Panc1 (cell line): ENCODE results near the gene HNF1A. TPM values are rescaled to one million over a fixed set of nuclear protein-coding genes. Genes with fewer than 3 reads are reported as not detected.

Source experiments
- ATAC-seq: fragments of 200-7000 bp; cut with Tn5 transposase; 2 replicates; pipeline ENCODE4 v1.9.1; 2020; ENCODE audit warnings: mild to moderate bottlenecking, moderate library complexity
- BruUV-seq: library from RNA; stranded (reverse); fragments of 400-500 nt; replicated peaks from 2 replicates; lab custom pipeline; 2021; lab: Mats Ljungman, UMichigan
- CTCF ChIA-PET: fragments of 300-600 bp; sonication (Branson Sonifier 250); formaldehyde crosslinking; loops from one replicate; lab custom pipeline; 2022; ENCODE audit warnings: antibody characterized with exemption; lab: Charles Lee
- POLR2A ChIA-PET: fragments of 300-600 bp; sonication (Branson Sonifier 250); formaldehyde crosslinking; loops from one replicate; lab custom pipeline; 2022; ENCODE audit warnings: antibody characterized with exemption; lab: Charles Lee
- DNase-seq: peaks from one replicate; pipeline ENCODE4 v3.0.0-alpha.2; 2010; ENCODE audit warnings: low read depth, low spot score
- H3K27ac ChIP-seq: 2 replicates; pipeline ENCODE4 v1.5.1; 2011; ENCODE audit warnings: mild to moderate bottlenecking, low read length, inconsistent platforms
- H3K27me3 ChIP-seq: fragments of 200-500 bp; sonication (Bioruptor generic); 2 replicates; pipeline ENCODE4 v1.6.0; 2014; ENCODE audit warnings: low read length, inconsistent platforms; ENCODE audit not compliant: control insufficient read depth, insufficient read depth
- H3K36me3 ChIP-seq: fragments of 200-500 bp; sonication (Bioruptor generic); 2 replicates; pipeline ENCODE4 v1.5.1; 2014; ENCODE audit warnings: inconsistent platforms, mild to moderate bottlenecking, low read length, moderate library complexity; ENCODE audit not compliant: control insufficient read depth, insufficient read depth
- H3K4me1 ChIP-seq: 2 replicates; pipeline ENCODE4 v1.5.1; 2011; ENCODE audit warnings: inconsistent platforms, mild to moderate bottlenecking, low read length, moderate library complexity; ENCODE audit not compliant: control insufficient read depth, insufficient read depth
- H3K4me3 ChIP-seq, 2 experiments: 2 replicates each; pipeline ENCODE4 v1.5.1; 2011 to 2012; ENCODE audit warnings: low read depth in 2 of 2, low read length in 2 of 2, mild to moderate bottlenecking in 2 of 2, inconsistent platforms in 1 of 2, moderate library complexity in 1 of 2
- H3K9me3 ChIP-seq: fragments of 200-500 bp; sonication (Bioruptor generic); 2 replicates; pipeline ENCODE4 v1.5.1; 2014; ENCODE audit warnings: low read depth, mild to moderate bottlenecking, inconsistent platforms, low read length, moderate library complexity; ENCODE audit not compliant: control insufficient read depth, insufficient read depth
- CTCF ChIP-seq: fragments of 450-650 bp; IDR thresholded peaks from 2 replicates; pipeline ENCODE4 v1.5.1; 2017; ENCODE audit warnings: mild to moderate bottlenecking
- POLR2AphosphoS5 ChIP-seq: IDR thresholded peaks from 2 replicates; pipeline ENCODE4 v1.6.1; 2012; ENCODE audit warnings: mild to moderate bottlenecking, low read depth, low read length, moderate library complexity
- REST ChIP-seq, 2 experiments: IDR thresholded peaks; 2 replicates each; pipeline ENCODE4 v1.6.1; 2011 to 2012; ENCODE audit warnings: low read depth in 2 of 2, control low read depth in 1 of 2, low read length in 1 of 2, mild to moderate bottlenecking in 1 of 2, moderate library complexity in 1 of 2; ENCODE audit not compliant: insufficient read depth in 1 of 2
- SIN3A ChIP-seq: IDR thresholded peaks from 2 replicates; pipeline ENCODE4 v1.6.1; 2012; ENCODE audit warnings: low read depth, mild to moderate bottlenecking, low read length, moderate library complexity, borderline replicate concordance; ENCODE audit not compliant: insufficient read depth
- TCF7L2 ChIP-seq: IDR thresholded peaks from 2 replicates; pipeline ENCODE4 v1.6.1; 2011; ENCODE audit warnings: mild to moderate bottlenecking, low read depth, low read length, inconsistent platforms
- in situ Hi-C: cut with HindIII; loops from 2 replicates; pipeline ENCODE4 v1.10.0; 2016; ENCODE audit warnings: low sequenced_read_pairs, low pct_unique_long_range_greater_than_20kb
- intact Hi-C: fragments of 100-400 bp; cut with micrococcal nuclease; formaldehyde crosslinking; loops from one replicate; pipeline ENCODE4 v1.10.0; 2022; ENCODE audit not compliant: unreplicated experiment
- total RNA-seq: library from RNA; stranded (reverse); gene quantifications from one replicate; pipeline ENCODE4 v1.2.1, GENCODE V29; 2021; ENCODE audit not compliant: unreplicated experiment

HNF1A gene
- total RNA-seq, 1 experiment from 2014 or later = 0.26 TPM

GRCh38 chr12:120959111-120959878, 19.0 kb upstream of the HNF1A start:
- intact Hi-C loops (no loop called here), in situ Hi-C loops (no loop called here)
- ATAC-seq (no peak), DNase-seq (no peak)
- no TSS peak for BruUV-seq
- TF ChIP-seq TCF7L2 = no peak
- TF ChIP-seq POLR2AphosphoS5 = no peak
- TF ChIP-seq SIN3A = no peak
- no peak for TF ChIP-seq CTCF
- no peak for TF ChIP-seq REST (IDR thresholded peaks at IDR 0.05; ENCODE audit: insufficient read depth in 1 of 2, low read depth in 2 of 2, low read length in 1 of 2)
- no peak overlapping the region for H3K4me3 ChIP-seq
- no peaks in the 10 kb centered on the region for H3K9me3 ChIP-seq
- ChIA-PET CTCF (interaction anchor here (0.5 kb wide), 1 partner anchor 101 kb away, joined by 5 read pairs; no protein-coding TSS in a partner anchor), POLR2A (no interaction called here)
- no peaks in the 10 kb centered on the region for H3K4me1 ChIP-seq
- H3K27ac ChIP-seq = no peak overlapping the region
- H3K36me3 ChIP-seq = no peaks in the 10 kb centered on the region
- H3K27me3 ChIP-seq = no peaks in the 10 kb centered on the region

GRCh38 chr12:120960657-120961056, 17.7 kb upstream of the HNF1A start:
- CTCF ChIA-PET = no interaction called here
- POLR2A ChIA-PET = no interaction called here

More at GRCh38 chr12:120960657-120961056, 17.7 kb upstream of the HNF1A start:
- ATAC-seq (no peak), DNase-seq (no peak)
- H3K36me3 ChIP-seq = no peaks in the 10 kb centered on the region
- no peak overlapping the region for H3K4me3 ChIP-seq
- H3K4me1 ChIP-seq = no peaks in the 10 kb centered on the region
- H3K27ac ChIP-seq = no peak overlapping the region
- no peaks in the 10 kb centered on the region for H3K9me3 ChIP-seq
- BruUV-seq = no TSS peak
- intact Hi-C loops (no loop called here), in situ Hi-C loops (no loop called here)
- H3K27me3 ChIP-seq = no peaks in the 10 kb centered on the region
- TF ChIP-seq POLR2AphosphoS5 = no peak
- no peak for TF ChIP-seq CTCF
- no peak for TF ChIP-seq TCF7L2
- TF ChIP-seq SIN3A = no peak
- no peak for TF ChIP-seq REST (IDR thresholded peaks at IDR 0.05; ENCODE audit: insufficient read depth in 1 of 2, low read depth in 2 of 2, low read length in 1 of 2)
